ENCODE measurements around the gene TPSD1. TPM values are rescaled to one million over a fixed set of nuclear protein-coding genes. Genes with fewer than 3 reads are reported as not detected.
"Not testable (repeated sequence)": the region's sequence is repeated elsewhere in the genome, so short reads cannot be mapped to it uniquely, and the experiment has no call there.

Gene TPSD1
- total RNA-seq, 1 experiment from 2014 or later: 0.31 TPM

DNA sequence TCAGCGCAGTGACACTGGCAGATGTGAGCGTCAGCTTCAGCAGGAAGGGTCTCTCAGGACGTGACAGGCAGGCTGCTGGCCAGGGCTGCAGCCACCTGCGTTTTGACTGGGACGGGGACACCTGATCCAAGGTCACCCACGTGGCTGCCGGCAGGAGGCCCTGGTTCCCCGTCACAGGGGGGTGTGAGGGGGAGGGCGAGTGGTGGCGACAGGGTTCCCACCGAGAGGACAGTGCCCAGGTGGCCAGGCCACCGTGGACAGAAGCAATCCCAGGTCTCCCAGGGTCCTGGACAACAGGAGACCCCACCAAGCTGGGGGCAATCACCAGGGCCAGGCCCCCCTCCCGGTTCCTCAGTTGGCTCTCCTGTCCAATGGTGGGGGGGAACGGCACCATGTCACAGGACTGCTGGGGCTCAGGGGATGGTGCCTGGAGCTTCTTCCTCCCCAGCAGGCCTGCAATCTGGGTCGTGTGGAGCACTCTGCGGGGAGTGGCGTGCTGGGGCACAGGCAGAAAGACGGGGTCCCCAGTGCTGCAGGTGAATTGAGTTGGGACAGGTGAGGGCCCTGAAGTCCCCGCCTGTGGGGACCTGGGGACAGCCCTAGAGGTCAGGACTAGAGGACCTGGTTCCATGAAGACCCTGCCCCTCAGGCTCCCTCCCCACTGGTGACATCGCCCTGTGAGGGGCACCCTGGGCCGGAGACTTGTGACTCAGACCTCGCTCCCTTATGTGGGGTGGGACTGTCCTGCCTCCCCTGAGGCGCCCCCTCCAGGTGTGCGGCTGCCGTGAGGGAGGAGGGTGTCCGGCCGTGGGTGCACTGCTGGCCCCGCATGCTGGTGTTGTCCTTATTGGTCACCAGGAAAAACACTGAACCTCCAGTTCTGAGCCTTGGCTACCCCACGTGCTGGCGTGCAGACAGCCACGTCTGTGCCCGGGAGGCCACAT, 11.7 kb upstream of the TPSD1 start:
- H3K27me3 Mint-ChIP-seq (ENCODE audit: low read depth): peaks cover 27% of the 10 kb centered on the region
- H3K36me3 Mint-ChIP-seq; H3K9me3 Mint-ChIP-seq; DNase-seq (ENCODE audit: low spot score); H3K4me3 Mint-ChIP-seq; POLR2A ChIA-PET; ATAC-seq; H3K4me1 Mint-ChIP-seq; CTCF ChIA-PET; H3K27ac Mint-ChIP-seq: not testable (repeated sequence)

DNA sequence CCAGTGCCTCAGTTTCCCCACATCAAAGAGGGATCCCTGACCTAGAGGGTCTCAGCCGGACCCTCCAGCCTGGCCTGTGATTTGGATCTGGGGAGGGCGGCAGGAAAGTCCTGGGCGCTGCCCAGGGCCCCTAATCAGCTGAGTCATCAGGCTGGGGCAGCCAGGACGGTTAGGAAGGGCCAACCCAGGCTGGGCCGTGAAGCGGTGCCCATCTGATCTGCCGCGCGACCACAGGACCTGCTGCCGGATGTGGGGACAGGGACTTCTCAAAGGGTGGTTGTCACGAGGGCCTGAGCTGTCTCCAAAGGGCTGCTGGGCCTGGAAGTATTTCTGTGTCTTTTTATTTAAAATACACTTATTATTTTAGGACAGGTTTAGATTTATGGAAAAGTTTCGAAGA, 11.0 kb upstream of the TPSD1 start:
- no peak overlapping the region for H3K4me3 Mint-ChIP-seq
- ATAC-seq: no peak
- no peak for DNase-seq (ENCODE audit: low spot score)
- peaks cover 27% of the 10 kb centered on the region for H3K27me3 Mint-ChIP-seq (ENCODE audit: low read depth)
- ChIA-PET POLR2A (no interaction called here), CTCF (interaction anchor here (0.6 kb wide), 1 partner anchor 797 kb away, joined by 4 read pairs; no protein-coding TSS in a partner anchor)
- no peaks in the 10 kb centered on the region; the same call in 1 of the 2 replicates for H3K4me1 Mint-ChIP-seq
- no peaks in the 10 kb centered on the region for H3K36me3 Mint-ChIP-seq
- H3K9me3 Mint-ChIP-seq: peaks cover 5% of the 10 kb centered on the region; the same call in 1 of the 2 replicates
- no peak overlapping the region for H3K27ac Mint-ChIP-seq
- TF ChIP-seq NR3C1 (CRISPR knock-in tag; conservative IDR thresholded peaks at IDR 0.05; ENCODE audit: low read depth): no peak
- TF ChIP-seq, protein P1, sequence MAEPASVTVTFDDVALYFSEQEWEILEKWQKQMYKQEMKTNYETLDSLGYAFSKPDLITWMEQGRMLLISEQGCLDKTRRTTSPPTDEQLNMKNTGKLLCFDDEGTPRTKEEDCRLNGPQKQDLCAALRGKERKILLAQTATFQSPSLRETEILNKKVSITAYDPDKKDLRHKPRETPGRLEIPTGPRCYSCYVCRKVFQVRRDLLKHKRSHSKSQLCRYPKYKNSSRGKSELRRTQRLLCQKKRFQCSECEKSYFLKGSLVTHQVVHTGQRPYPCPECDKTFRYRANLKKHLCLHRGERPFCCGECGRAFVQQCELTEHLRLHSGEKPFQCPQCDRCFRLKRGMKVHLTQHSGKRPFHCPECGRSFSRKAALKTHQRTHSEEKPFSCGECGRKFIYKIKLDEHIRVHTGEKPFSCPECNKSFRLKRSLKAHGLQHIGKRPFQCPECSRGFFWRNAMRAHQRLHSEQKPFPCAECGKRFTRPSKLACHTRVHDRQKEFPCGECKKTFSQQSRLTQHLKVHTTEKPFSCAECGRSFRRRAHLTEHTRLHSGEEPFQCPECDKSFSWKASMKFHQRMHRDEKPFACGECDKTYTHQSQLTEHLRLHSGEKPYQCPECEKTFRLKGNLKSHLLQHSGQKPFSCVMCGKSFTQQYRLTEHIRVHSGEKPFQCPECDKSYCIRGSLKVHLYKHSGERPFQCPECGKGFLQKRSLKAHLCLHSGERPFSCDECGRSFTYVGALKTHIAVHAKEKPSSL (CRISPR knock-in tag; conservative IDR thresholded peaks at IDR 0.05): no peak
- TF ChIP-seq, protein P2, sequence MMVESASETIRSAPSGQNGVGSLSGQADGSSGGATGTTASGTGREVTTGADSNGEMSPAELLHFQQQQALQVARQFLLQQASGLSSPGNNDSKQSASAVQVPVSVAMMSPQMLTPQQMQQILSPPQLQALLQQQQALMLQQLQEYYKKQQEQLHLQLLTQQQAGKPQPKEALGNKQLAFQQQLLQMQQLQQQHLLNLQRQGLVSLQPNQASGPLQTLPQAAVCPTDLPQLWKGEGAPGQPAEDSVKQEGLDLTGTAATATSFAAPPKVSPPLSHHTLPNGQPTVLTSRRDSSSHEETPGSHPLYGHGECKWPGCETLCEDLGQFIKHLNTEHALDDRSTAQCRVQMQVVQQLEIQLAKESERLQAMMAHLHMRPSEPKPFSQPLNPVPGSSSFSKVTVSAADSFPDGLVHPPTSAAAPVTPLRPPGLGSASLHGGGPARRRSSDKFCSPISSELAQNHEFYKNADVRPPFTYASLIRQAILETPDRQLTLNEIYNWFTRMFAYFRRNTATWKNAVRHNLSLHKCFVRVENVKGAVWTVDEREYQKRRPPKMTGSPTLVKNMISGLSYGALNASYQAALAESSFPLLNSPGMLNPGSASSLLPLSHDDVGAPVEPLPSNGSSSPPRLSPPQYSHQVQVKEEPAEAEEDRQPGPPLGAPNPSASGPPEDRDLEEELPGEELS (CRISPR knock-in tag; IDR thresholded peaks at IDR 0.05): no peak
- TF ChIP-seq, protein P3, sequence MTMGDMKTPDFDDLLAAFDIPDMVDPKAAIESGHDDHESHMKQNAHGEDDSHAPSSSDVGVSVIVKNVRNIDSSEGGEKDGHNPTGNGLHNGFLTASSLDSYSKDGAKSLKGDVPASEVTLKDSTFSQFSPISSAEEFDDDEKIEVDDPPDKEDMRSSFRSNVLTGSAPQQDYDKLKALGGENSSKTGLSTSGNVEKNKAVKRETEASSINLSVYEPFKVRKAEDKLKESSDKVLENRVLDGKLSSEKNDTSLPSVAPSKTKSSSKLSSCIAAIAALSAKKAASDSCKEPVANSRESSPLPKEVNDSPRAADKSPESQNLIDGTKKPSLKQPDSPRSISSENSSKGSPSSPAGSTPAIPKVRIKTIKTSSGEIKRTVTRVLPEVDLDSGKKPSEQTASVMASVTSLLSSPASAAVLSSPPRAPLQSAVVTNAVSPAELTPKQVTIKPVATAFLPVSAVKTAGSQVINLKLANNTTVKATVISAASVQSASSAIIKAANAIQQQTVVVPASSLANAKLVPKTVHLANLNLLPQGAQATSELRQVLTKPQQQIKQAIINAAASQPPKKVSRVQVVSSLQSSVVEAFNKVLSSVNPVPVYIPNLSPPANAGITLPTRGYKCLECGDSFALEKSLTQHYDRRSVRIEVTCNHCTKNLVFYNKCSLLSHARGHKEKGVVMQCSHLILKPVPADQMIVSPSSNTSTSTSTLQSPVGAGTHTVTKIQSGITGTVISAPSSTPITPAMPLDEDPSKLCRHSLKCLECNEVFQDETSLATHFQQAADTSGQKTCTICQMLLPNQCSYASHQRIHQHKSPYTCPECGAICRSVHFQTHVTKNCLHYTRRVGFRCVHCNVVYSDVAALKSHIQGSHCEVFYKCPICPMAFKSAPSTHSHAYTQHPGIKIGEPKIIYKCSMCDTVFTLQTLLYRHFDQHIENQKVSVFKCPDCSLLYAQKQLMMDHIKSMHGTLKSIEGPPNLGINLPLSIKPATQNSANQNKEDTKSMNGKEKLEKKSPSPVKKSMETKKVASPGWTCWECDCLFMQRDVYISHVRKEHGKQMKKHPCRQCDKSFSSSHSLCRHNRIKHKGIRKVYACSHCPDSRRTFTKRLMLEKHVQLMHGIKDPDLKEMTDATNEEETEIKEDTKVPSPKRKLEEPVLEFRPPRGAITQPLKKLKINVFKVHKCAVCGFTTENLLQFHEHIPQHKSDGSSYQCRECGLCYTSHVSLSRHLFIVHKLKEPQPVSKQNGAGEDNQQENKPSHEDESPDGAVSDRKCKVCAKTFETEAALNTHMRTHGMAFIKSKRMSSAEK (CRISPR knock-in tag; IDR thresholded peaks at IDR 0.05; ENCODE audit: borderline replicate concordance): no peak
- TF ChIP-seq, protein P4, sequence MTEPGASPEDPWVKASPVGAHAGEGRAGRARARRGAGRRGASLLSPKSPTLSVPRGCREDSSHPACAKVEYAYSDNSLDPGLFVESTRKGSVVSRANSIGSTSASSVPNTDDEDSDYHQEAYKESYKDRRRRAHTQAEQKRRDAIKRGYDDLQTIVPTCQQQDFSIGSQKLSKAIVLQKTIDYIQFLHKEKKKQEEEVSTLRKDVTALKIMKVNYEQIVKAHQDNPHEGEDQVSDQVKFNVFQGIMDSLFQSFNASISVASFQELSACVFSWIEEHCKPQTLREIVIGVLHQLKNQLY (CRISPR knock-in tag; IDR thresholded peaks at IDR 0.05): no peak
- TF ChIP-seq ZBTB21 (CRISPR knock-in tag; IDR thresholded peaks at IDR 0.05; ENCODE audit: borderline replicate concordance): no peak
- TF ChIP-seq NFATC4 (CRISPR knock-in tag; IDR thresholded peaks at IDR 0.05): no peak
- no peak for TF ChIP-seq GTF2I (CRISPR knock-in tag; conservative IDR thresholded peaks at IDR 0.05)
- TF ChIP-seq, protein P5, sequence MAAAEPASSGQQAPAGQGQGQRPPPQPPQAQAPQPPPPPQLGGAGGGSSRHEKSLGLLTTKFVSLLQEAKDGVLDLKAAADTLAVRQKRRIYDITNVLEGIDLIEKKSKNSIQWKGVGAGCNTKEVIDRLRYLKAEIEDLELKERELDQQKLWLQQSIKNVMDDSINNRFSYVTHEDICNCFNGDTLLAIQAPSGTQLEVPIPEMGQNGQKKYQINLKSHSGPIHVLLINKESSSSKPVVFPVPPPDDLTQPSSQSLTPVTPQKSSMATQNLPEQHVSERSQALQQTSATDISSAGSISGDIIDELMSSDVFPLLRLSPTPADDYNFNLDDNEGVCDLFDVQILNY (CRISPR knock-in tag; IDR thresholded peaks at IDR 0.05): no peak
- TF ChIP-seq RORB (CRISPR knock-in tag; IDR thresholded peaks at IDR 0.05): no peak
- TF ChIP-seq, protein P6, sequence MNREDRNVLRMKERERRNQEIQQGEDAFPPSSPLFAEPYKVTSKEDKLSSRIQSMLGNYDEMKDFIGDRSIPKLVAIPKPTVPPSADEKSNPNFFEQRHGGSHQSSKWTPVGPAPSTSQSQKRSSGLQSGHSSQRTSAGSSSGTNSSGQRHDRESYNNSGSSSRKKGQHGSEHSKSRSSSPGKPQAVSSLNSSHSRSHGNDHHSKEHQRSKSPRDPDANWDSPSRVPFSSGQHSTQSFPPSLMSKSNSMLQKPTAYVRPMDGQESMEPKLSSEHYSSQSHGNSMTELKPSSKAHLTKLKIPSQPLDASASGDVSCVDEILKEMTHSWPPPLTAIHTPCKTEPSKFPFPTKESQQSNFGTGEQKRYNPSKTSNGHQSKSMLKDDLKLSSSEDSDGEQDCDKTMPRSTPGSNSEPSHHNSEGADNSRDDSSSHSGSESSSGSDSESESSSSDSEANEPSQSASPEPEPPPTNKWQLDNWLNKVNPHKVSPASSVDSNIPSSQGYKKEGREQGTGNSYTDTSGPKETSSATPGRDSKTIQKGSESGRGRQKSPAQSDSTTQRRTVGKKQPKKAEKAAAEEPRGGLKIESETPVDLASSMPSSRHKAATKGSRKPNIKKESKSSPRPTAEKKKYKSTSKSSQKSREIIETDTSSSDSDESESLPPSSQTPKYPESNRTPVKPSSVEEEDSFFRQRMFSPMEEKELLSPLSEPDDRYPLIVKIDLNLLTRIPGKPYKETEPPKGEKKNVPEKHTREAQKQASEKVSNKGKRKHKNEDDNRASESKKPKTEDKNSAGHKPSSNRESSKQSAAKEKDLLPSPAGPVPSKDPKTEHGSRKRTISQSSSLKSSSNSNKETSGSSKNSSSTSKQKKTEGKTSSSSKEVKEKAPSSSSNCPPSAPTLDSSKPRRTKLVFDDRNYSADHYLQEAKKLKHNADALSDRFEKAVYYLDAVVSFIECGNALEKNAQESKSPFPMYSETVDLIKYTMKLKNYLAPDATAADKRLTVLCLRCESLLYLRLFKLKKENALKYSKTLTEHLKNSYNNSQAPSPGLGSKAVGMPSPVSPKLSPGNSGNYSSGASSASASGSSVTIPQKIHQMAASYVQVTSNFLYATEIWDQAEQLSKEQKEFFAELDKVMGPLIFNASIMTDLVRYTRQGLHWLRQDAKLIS (CRISPR knock-in tag; IDR thresholded peaks at IDR 0.05; ENCODE audit: borderline replicate concordance): no peak
- no peak for TF ChIP-seq KAT7 (CRISPR knock-in tag; IDR thresholded peaks at IDR 0.05; ENCODE audit: borderline replicate concordance)
- TF ChIP-seq, protein P7, sequence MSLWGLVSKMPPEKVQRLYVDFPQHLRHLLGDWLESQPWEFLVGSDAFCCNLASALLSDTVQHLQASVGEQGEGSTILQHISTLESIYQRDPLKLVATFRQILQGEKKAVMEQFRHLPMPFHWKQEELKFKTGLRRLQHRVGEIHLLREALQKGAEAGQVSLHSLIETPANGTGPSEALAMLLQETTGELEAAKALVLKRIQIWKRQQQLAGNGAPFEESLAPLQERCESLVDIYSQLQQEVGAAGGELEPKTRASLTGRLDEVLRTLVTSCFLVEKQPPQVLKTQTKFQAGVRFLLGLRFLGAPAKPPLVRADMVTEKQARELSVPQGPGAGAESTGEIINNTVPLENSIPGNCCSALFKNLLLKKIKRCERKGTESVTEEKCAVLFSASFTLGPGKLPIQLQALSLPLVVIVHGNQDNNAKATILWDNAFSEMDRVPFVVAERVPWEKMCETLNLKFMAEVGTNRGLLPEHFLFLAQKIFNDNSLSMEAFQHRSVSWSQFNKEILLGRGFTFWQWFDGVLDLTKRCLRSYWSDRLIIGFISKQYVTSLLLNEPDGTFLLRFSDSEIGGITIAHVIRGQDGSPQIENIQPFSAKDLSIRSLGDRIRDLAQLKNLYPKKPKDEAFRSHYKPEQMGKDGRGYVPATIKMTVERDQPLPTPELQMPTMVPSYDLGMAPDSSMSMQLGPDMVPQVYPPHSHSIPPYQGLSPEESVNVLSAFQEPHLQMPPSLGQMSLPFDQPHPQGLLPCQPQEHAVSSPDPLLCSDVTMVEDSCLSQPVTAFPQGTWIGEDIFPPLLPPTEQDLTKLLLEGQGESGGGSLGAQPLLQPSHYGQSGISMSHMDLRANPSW (CRISPR knock-in tag; conservative IDR thresholded peaks at IDR 0.05; ENCODE audit: low read depth): no peak
- TF ChIP-seq NFYB (CRISPR knock-in tag; conservative IDR thresholded peaks at IDR 0.05; ENCODE audit: low read depth): no peak
- no peak for TF ChIP-seq GABPB1 (CRISPR knock-in tag; IDR thresholded peaks at IDR 0.05)
- TF ChIP-seq PRRX2 (CRISPR knock-in tag; IDR thresholded peaks at IDR 0.05): no peak

Measured in WTC11 (cell line).